Measurements from ENCODE around the gene SDK1.

The SDK1 gene

DNA sequence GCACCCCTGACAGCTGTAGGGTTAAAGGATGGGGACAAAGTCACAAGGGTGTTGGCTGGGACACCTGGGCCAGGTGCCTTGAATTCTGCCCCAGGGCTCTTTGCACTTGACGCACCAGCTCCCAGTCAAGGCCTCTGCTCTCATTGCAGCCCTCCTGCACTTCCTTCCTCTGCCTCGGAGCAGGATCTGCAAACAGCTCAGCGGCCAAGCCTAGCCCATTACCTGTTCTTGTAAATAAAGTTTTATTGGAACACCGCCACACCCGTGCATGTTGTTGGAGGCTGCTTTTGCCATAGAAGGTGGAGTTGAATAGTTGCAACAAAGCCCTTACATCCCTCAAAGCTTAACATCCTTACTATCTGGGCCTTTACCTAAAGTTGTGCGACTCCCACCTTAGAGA is 897.2 kb downstream of the SDK1 start:
- no peak overlapping the region for H3K4me3 ChIP-seq (ENCODE audit: low read length)
- DNase-seq (ENCODE audit: low read depth), result no peak
- TF ChIP-seq, protein P1, sequence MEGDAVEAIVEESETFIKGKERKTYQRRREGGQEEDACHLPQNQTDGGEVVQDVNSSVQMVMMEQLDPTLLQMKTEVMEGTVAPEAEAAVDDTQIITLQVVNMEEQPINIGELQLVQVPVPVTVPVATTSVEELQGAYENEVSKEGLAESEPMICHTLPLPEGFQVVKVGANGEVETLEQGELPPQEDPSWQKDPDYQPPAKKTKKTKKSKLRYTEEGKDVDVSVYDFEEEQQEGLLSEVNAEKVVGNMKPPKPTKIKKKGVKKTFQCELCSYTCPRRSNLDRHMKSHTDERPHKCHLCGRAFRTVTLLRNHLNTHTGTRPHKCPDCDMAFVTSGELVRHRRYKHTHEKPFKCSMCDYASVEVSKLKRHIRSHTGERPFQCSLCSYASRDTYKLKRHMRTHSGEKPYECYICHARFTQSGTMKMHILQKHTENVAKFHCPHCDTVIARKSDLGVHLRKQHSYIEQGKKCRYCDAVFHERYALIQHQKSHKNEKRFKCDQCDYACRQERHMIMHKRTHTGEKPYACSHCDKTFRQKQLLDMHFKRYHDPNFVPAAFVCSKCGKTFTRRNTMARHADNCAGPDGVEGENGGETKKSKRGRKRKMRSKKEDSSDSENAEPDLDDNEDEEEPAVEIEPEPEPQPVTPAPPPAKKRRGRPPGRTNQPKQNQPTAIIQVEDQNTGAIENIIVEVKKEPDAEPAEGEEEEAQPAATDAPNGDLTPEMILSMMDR (IDR thresholded peaks at IDR 0.05; ENCODE audit: insufficient read depth, low read depth, low read length, missing control alignments), result no peak

DNA sequence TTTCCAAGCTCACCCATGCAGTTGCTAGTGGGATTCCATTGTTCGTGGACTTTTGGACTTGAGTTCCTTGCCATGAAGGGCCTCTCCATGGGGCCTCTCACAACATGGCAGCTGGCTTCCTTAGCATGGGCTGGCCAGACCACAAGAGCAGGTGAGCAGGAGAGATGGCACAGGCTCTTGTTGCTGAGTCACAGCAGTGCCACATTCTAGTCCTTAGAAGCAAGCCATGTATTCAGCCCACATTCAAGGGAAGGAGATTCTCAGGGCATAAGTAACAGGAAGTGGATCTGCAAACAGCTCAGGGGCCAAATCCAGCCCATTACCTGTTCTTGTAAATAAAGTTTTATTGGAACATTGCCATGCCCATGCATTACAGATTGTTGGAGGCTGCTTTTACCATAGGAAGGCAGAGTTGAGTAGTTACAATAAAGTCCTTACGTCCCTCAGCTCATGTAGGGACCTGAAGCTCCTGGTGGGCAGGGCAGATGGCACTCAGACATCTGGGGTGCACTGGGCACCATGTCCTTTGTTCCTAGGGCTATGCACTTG is 899.6 kb downstream of the SDK1 start:
- TF ChIP-seq, protein P1 (IDR thresholded peaks at IDR 0.05; ENCODE audit: insufficient read depth, low read depth, low read length, missing control alignments), result no peak

DNA sequence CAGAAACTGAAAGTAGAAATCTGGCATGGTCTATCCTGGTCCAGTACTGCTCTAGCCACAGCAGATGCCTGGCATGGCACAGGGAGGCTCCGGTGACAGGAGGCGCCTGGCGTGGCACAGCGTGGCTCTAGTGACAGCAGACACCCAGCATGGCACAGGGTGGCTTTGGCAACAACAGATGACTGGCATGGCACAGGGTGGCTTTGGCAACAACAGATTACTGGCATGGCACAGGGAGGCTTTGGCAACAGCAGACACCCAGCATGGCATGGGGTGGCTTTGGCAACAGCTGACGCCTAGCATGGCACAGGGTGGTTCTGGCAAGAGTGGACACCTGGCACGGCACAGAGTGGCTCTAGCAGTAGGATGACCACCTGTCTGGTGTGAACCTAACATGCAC is 900.5 kb downstream of the SDK1 start:
- no peak overlapping the region for H3K4me3 ChIP-seq (ENCODE audit: low read length)
- TF ChIP-seq, protein P1 (IDR thresholded peaks at IDR 0.05; ENCODE audit: insufficient read depth, low read depth, low read length, missing control alignments), result no peak
- DNase-seq (ENCODE audit: low read depth), result no peak

More for the DNA sequence above, 899.6 kb downstream of the SDK1 start:
- H3K4me3 ChIP-seq (ENCODE audit: low read length), result no peak overlapping the region
- no peak for DNase-seq (ENCODE audit: low read depth)

DNA sequence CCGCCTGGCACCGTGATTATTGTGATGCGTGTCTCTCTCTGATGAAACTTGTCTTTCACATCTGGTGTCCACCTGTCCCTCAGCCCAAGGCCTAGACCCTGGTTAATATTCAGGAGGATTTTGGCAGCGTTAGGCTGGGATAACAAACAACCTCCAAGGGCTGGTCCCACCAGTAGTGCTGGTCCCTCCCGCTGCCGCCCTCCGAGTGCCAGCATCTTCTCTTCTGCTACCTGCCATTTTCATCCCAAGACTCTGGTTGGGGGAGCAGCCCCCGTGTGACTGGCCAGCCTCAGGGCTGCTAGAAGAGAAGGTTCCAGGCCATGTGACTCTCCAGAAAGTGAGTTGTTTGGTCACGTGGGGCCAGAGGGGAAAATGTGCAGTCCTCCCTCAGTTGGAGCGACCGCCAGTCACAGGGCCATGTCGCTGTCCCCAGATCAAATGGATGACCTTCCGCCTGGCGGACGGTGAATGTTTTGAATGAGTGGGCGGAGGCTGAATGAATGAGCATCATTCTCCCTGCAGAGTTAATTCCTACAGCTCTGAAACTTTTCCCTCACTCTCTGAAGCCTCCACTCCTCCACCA is 901.2 kb downstream of the SDK1 start:
- TF ChIP-seq, protein P1 (IDR thresholded peaks at IDR 0.05; ENCODE audit: insufficient read depth, low read depth, low read length, missing control alignments), result no peak
- DNase-seq (ENCODE audit: low read depth), result no peak
- H3K4me3 ChIP-seq (ENCODE audit: low read length), result no peak overlapping the region

DNA sequence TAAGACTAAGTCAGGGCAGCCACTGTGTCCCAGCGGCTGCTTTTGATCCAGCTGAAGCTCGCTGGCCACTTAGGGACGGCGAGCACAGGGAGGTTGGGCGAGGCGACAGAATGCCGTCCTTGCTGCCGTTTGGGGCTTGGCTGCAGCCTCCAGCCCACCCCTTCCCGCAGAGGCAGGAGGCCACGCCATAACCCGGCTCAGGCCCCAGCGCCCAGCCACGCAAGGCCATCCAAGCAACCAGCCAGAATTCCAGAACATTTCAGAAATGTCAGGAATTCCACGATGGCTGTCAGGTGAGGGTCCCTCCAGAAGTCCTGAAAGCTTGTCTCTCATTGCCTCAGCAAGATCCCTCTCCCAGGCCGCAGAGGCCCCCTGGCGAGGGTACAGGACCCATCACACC is 901.9 kb downstream of the SDK1 start:
- no peak overlapping the region for H3K4me3 ChIP-seq (ENCODE audit: low read length)
- TF ChIP-seq, protein P1 (IDR thresholded peaks at IDR 0.05; ENCODE audit: insufficient read depth, low read depth, low read length, missing control alignments), result no peak
- DNase-seq (ENCODE audit: low read depth), result no peak

DNA sequence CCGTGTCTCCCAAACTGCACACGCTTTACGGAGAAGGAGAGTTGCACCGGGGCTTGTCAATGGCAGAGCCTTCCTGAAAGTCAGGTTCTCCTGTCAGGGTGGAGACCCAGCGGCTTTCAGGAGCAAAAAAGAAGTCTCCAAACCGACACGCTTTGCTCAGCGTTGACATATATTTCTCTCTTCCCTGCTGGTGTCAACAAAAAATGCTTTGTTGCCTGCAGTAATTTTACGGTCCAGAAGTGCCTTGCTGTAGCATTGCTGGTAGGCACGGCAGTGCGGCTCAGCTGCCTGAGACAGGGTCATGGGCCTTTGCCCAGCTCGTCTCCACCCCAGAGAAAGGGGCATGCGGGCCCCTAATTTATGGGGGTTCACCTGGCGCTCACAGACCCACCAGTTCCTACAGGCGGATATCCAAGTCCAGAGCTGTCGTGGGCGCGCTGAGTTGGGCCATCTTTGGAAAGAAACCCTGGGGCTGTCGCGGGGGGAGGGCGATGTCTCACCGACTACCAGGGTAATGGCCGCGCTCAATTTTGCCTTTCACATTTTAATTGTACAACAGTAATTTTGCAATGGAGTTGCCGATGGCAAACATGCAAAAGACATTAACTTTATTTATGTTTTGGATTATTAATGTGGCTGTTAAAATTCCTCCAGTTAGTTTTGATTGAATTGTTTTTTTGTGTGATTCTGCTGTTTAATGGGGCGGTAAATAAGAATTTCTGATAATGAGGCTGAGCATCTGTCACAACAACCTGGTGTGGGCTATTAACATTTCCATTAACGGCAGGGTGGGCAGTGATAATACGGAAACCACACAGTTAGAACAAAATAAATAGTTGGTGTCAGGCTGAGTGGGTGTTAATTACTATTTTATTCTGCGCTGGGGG is 902.8 kb downstream of the SDK1 start:
- no peak for DNase-seq (ENCODE audit: low read depth)
- TF ChIP-seq, protein P1 (IDR thresholded peaks at IDR 0.05; ENCODE audit: insufficient read depth, low read depth, low read length, missing control alignments), result no peak
- no peak overlapping the region for H3K4me3 ChIP-seq (ENCODE audit: low read length)
